Endothelial cell (in vitro differentiated cells): Measurements from ENCODE around the gene PRRX1. TPM values are rescaled to one million over a fixed set of nuclear protein-coding genes. Genes with fewer than 3 reads are reported as not detected.

Experiments
- DNase-seq: peaks from one replicate; pipeline ENCODE4 v3.0.0; 2021; ENCODE audit warnings: low spot score
- H3K27ac Mint-ChIP-seq: one replicate; pipeline ENCODE4 v1.8.0; 2021; ENCODE audit warnings: mixed read lengths, inconsistent platforms; ENCODE audit not compliant: unreplicated experiment
- H3K27me3 Mint-ChIP-seq: one replicate; pipeline ENCODE4 v1.8.0; 2021; ENCODE audit warnings: mild to moderate bottlenecking, moderate library complexity, mixed read lengths, inconsistent platforms; ENCODE audit not compliant: unreplicated experiment
- H3K36me3 Mint-ChIP-seq: one replicate; pipeline ENCODE4 v1.8.0; 2021; ENCODE audit warnings: mild to moderate bottlenecking, low read depth, mixed read lengths, inconsistent platforms; ENCODE audit not compliant: unreplicated experiment
- H3K4me1 Mint-ChIP-seq: one replicate; pipeline ENCODE4 v1.8.0; 2021; ENCODE audit warnings: mild to moderate bottlenecking, mixed read lengths, inconsistent platforms; ENCODE audit not compliant: unreplicated experiment
- H3K4me3 Mint-ChIP-seq: one replicate; pipeline ENCODE4 v1.8.0; 2021; ENCODE audit warnings: mild to moderate bottlenecking, mixed read lengths, inconsistent platforms; ENCODE audit not compliant: unreplicated experiment
- H3K9me3 Mint-ChIP-seq: one replicate; pipeline ENCODE4 v1.8.0; 2021; ENCODE audit warnings: mixed read lengths, inconsistent platforms; ENCODE audit not compliant: unreplicated experiment
- total RNA-seq: library from RNA; stranded (reverse); fragmentation: NEBNext Ultra II Directional; extraction: Animal tissue kit (Norgen Biotek cat#: 25700); gene quantifications from one replicate; pipeline ENCODE4 v1.2.1, GENCODE V29; 2021; ENCODE audit not compliant: unreplicated experiment
- TF ChIP-seq, protein P1 (sequence below): fragments of 200-600 bp; sonication (generic); IDR thresholded peaks from one replicate; pipeline ENCODE4 v1.5.0; 2021; ENCODE audit warnings: antibody characterized with exemption; ENCODE audit not compliant: unreplicated experiment

Gene PRRX1
- total RNA-seq, 1 donor from 2014 or later: not detected

DNA sequence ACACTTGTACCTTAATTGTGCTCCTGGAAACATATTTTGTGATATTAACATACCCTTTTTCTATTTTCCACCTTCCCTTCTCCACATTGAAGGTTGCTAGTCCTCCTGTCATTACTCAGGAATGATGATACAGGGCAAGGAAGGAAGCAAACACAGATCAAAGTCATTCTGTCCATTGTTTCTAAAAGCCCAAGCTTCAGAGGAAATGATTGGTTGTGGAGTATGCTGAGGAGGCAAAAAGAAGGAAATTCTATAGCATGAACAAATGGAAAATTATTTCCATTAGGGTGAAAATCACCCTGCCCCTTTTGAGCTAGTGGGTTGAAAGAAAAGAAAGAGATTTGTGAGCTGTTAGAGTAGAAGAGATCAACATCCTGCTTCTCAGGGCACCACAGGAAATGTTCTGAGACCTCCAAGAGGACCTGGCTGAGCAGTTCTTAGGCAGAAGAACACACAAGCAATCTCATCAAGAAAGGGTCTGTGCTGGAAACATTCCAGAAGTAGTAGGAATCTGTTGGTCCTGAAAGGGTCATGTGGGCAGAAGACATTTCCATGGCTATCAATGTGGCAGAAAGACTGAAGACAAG is 29.0 kb upstream of the PRRX1 start:
- Mint-ChIP-seq H3K9me3 (no peaks in the 10 kb centered on the region), H3K27me3 (peaks cover 2% of the 10 kb centered on the region), H3K36me3 (no peaks in the 10 kb centered on the region), H3K4me3 (no peak overlapping the region), H3K4me1 (peaks cover 24% of the 10 kb centered on the region), H3K27ac (peak overlapping the region; percentile 93)
- TF ChIP-seq, protein P1, sequence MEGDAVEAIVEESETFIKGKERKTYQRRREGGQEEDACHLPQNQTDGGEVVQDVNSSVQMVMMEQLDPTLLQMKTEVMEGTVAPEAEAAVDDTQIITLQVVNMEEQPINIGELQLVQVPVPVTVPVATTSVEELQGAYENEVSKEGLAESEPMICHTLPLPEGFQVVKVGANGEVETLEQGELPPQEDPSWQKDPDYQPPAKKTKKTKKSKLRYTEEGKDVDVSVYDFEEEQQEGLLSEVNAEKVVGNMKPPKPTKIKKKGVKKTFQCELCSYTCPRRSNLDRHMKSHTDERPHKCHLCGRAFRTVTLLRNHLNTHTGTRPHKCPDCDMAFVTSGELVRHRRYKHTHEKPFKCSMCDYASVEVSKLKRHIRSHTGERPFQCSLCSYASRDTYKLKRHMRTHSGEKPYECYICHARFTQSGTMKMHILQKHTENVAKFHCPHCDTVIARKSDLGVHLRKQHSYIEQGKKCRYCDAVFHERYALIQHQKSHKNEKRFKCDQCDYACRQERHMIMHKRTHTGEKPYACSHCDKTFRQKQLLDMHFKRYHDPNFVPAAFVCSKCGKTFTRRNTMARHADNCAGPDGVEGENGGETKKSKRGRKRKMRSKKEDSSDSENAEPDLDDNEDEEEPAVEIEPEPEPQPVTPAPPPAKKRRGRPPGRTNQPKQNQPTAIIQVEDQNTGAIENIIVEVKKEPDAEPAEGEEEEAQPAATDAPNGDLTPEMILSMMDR: no peak
- no peak for DNase-seq

GRCh38 chr1:170640581-170640980 is 23.4 kb upstream of the PRRX1 start:
- TF ChIP-seq, protein P1: no peak
- Mint-ChIP-seq H3K27ac (no peak overlapping the region), H3K9me3 (no peaks in the 10 kb centered on the region), H3K4me3 (no peak overlapping the region), H3K36me3 (no peaks in the 10 kb centered on the region), H3K27me3 (peaks cover 2% of the 10 kb centered on the region), H3K4me1 (peaks cover 14% of the 10 kb centered on the region)
- no peak for DNase-seq

DNA sequence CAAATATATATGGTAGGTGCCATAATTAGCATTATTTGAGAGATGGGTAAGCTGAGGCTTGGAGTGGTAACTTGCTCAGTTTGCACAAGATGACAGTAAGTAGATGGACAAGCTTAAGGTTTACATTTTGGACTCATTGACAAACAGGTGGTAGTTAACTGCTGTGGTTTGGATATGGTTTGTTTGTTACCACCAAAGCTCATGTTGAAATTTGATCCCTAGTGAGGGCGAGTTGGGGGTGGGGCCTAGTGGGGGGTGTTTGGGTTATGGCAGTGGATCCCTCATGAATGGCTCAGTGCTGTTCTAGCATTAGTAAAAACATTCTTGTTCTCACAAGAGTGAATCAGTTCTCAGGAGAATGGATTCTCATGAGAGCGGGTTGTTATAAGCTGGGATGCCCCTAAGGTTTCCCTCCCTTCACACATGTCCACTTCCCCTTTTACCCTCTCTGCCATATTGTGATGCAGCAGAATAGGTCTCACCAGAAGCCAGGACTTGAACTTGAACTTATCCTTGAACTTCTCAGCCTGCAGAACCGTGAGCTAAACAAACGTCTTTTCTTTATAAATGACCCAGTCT is 6.6 kb upstream of the PRRX1 start:
- H3K9me3 Mint-ChIP-seq: no peaks in the 10 kb centered on the region
- no peak overlapping the region for H3K27ac Mint-ChIP-seq
- H3K4me3 Mint-ChIP-seq: no peak overlapping the region

GRCh38 chr1:170659399-170660035 is 4.4 kb upstream of the PRRX1 start:
- TF ChIP-seq, protein P1: no peak
- Mint-ChIP-seq H3K27ac (no peak overlapping the region), H3K36me3 (no peaks in the 10 kb centered on the region), H3K4me1 (peaks cover 10% of the 10 kb centered on the region), H3K9me3 (no peaks in the 10 kb centered on the region), H3K27me3 (peaks cover 14% of the 10 kb centered on the region), H3K4me3 (no peak overlapping the region)
- DNase-seq: no peak

More for the DNA sequence above, 6.6 kb upstream of the PRRX1 start:
- TF ChIP-seq, protein P1: no peak
- Mint-ChIP-seq H3K36me3 (no peaks in the 10 kb centered on the region), H3K27me3 (peaks cover 10% of the 10 kb centered on the region), H3K4me1 (peaks cover 6% of the 10 kb centered on the region)
- no peak for DNase-seq

DNA sequence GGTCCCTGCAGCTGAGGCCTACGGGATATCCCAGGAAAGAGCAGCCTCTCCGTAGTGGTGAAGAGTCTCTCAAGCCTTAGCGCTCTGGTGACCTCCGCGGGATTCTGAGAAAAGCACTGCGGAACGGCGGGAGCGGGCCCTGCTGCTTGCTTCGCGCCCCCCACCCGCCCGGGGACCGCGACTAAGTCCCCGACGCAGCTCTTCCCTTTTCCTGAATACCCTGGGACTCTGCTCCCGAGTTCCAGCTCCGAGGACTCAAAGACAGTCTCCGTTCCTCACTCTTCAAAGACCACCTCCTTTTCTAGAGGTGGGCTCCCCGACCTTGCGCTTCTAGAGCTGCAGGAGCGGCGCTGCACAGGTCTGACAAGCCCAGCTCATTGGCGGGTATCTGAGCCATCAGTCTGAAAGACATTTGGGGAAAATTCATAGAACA is 3.6 kb upstream of the PRRX1 start:
- peaks cover 18% of the 10 kb centered on the region for H3K27me3 Mint-ChIP-seq
- H3K9me3 Mint-ChIP-seq: no peaks in the 10 kb centered on the region
- no peak overlapping the region for H3K27ac Mint-ChIP-seq
- H3K4me1 Mint-ChIP-seq: peaks cover 12% of the 10 kb centered on the region
- no peaks in the 10 kb centered on the region for H3K36me3 Mint-ChIP-seq
- peak; percentile 25 for DNase-seq
- H3K4me3 Mint-ChIP-seq: no peak overlapping the region
- TF ChIP-seq, protein P1: no peak
